K562 (cell line): ENCODE measurements around the gene YIPF1. TPM values are rescaled to one million over a fixed set of nuclear protein-coding genes. Genes with fewer than 3 reads are reported as not detected.

Experiments
- BRD4 ChIP-seq: fragments of 200-600 bp; sonication (generic); IDR thresholded peaks from 2 replicates; pipeline ENCODE4 v1.6.1; 2017; ENCODE audit warnings: inconsistent platforms
- CUX1 ChIP-seq: fragments of 200-800 bp; sonication (Bioruptor generic); IDR thresholded peaks from 2 replicates; pipeline ENCODE4 v1.6.1; 2016; ENCODE audit warnings: missing genetic modification characterization, missing compliant biosample characterization
- E2F5 ChIP-seq: sonication (generic); formaldehyde crosslinking; IDR thresholded peaks from 2 replicates; pipeline ENCODE4 v1.8.0; 2022; ENCODE audit warnings: mild to moderate bottlenecking, missing genetic modification reagents
- EGR1 ChIP-seq: fragments of 450-650 bp; conservative IDR thresholded peaks from 2 replicates; pipeline ENCODE4 v1.6.1; 2017; ENCODE audit warnings: mild to moderate bottlenecking
- IRF2 ChIP-seq: sonication (generic); formaldehyde crosslinking; IDR thresholded peaks from 2 replicates; pipeline ENCODE4 v1.8.1; 2022; ENCODE audit warnings: mild to moderate bottlenecking, missing genetic modification reagents
- PRMT5 ChIP-seq: sonication (generic); formaldehyde crosslinking; IDR thresholded peaks from 2 replicates; pipeline ENCODE4 v1.5.0; 2020; ENCODE audit warnings: missing genetic modification reagents
- SETDB1 ChIP-seq: IDR thresholded peaks from one replicate; pipeline ENCODE4 v1.6.1; 2012; ENCODE audit warnings: low read length, control low read depth, inconsistent platforms
- TRIM25 ChIP-seq: fragments of 450-650 bp; IDR thresholded peaks from 2 replicates; pipeline ENCODE4 v1.7.0; 2016; ENCODE audit warnings: borderline replicate concordance
- ZBTB43 ChIP-seq: sonication (generic); formaldehyde crosslinking; IDR thresholded peaks from 2 replicates; pipeline ENCODE4 v1.8.0; 2023; ENCODE audit warnings: mild to moderate bottlenecking, missing genetic modification reagents
- ZNF41 ChIP-seq: fragments of 250-450 bp; sonication (Bioruptor Pico); conservative IDR thresholded peaks from 2 replicates; pipeline ENCODE4 v1.4.0; 2020; ENCODE audit warnings: mild to moderate bottlenecking
- ZNF431 ChIP-seq: sonication (generic); formaldehyde crosslinking; IDR thresholded peaks from 2 replicates; pipeline ENCODE4 v1.8.0; 2022; ENCODE audit warnings: mild to moderate bottlenecking, missing genetic modification reagents
- polyA plus RNA-seq, 8 experiments: library from polyadenylated mRNA; depleted of rRNA in 4 of 8; stranded (reverse) in 5 of 8; unstranded in 3 of 8; fragments of >200 nt; fragmentation: Nextera tagmentation in 2 of 8; fragmentation: Illumina TruSeq in 1 of 8; extraction: Ambion mirVana in 2 of 8; extraction: Trizol in 1 of 8; gene quantifications; 2 replicates each; pipeline versions ENCODE4 v1.2.1 to v1.2.3, GENCODE V29; 2011 to 2014; ENCODE audit warnings: inconsistent platforms in 1 of 8, missing spikeins in 1 of 8
- total RNA-seq, 7 experiments: library from RNA; depleted of rRNA in 6 of 7; stranded (reverse); fragments of >200 nt in 6 of 7; fragmentation: Illumina TruSeq in 2 of 7; extraction: Trizol in 2 of 7; gene quantifications; 2 replicates each; pipeline versions ENCODE4 v1.2.1 to v1.2.3, GENCODE V29; 2011 to 2021; ENCODE audit warnings: low replicate concordance in 1 of 7

YIPF1 gene
- total and polyA plus RNA-seq, 9 of the 15 experiments (the other 6 are each of a cell fraction or from before 2014, with no cell fraction given), result 11.5 to 37.5 (median 19.2) TPM

GRCh38 chr1:53889304-53890298, at the start of gene YIPF1 (continued):
- TF ChIP-seq TRIM25, result peak; percentile 67; the same call in 1 of the 2 replicates
- TF ChIP-seq SETDB1, result no peak
- no peak; the same call in 1 of the 2 replicates for TF ChIP-seq BRD4
- TF ChIP-seq ZNF431 (CRISPR knock-in tag), result no peak
- TF ChIP-seq E2F5 (CRISPR knock-in tag), result no peak
- peak; percentile 47; the same call in 1 of the 2 replicates for TF ChIP-seq EGR1
- no peak for TF ChIP-seq IRF2 (CRISPR knock-in tag)
- TF ChIP-seq CUX1, result no peak
- no peak; the same call in 1 of the 2 replicates for TF ChIP-seq ZBTB43 (CRISPR knock-in tag)
- TF ChIP-seq ZNF41 (CRISPR knock-in tag), result no peak
- no peak for TF ChIP-seq PRMT5 (CRISPR knock-in tag)
